Measurements from ENCODE around the gene NIBAN1.

- TF ChIP-seq CTCF (conservative IDR thresholded peaks at IDR 0.05 in 1 of 2, IDR thresholded peaks at IDR 0.05 in 1 of 2; ENCODE audit: extremely low read depth in 1 of 2, insufficient read depth in 1 of 2, low read depth in 1 of 2, low read length in 2 of 2) (no peak), EZH2 (IDR thresholded peaks at IDR 0.05; ENCODE audit: borderline replicate concordance, low read length) (no peak)
These were observed 15.6 kb downstream of the NIBAN1 start for GRCh38 chr1:184958554-184959353.

Measured in mammary epithelial cell (primary cell).